BLaER1 treated with 17β-estradiol and CSF1 and Interleukin-3, amounts not matched to agents 10 nM and 100 nM (cell line): ENCODE measurements around the gene CABP7.
"Not testable (repeated sequence)": the region's sequence is repeated elsewhere in the genome, so short reads cannot be mapped to it uniquely, and the experiment has no call there.

Experiments used
- H3K27ac ChIP-seq, 11 experiments: shearing (Covaris generic); formaldehyde crosslinking; 2 replicates each; pipeline ENCODE4 v1.8.1; 2022
- H3K27me3 ChIP-seq, 11 experiments: shearing (Covaris generic); formaldehyde crosslinking; 2 replicates each; pipeline ENCODE4 v1.8.1; 2022
- H3K36me3 ChIP-seq, 11 experiments: shearing (Covaris generic); formaldehyde crosslinking; 2 replicates each; pipeline ENCODE4 v1.8.1; 2022
- H3K4me1 ChIP-seq, 10 experiments: shearing (Covaris generic); formaldehyde crosslinking; 2 replicates each; pipeline ENCODE4 v1.8.1; 2022
- H3K4me2 ChIP-seq, 11 experiments: shearing (Covaris generic); formaldehyde crosslinking; 2 replicates each; pipeline ENCODE4 v1.8.1; 2022
- H3K4me3 ChIP-seq, 10 experiments: shearing (Covaris generic); formaldehyde crosslinking; 2 replicates each; pipeline ENCODE4 v1.8.1; 2022
- H3K9ac ChIP-seq, 11 experiments: shearing (Covaris generic); formaldehyde crosslinking; 2 replicates each; pipeline ENCODE4 v1.8.1; 2022
- H3K9me3 ChIP-seq, 11 experiments: shearing (Covaris generic); formaldehyde crosslinking; replicated peaks in 1 of 11; 2 replicates each; pipeline ENCODE4 v1.8.1; 2022
- H4K20me1 ChIP-seq, 11 experiments: shearing (Covaris generic); formaldehyde crosslinking; 2 replicates each; pipeline ENCODE4 v1.8.1; 2022
- Cebpa-rat ChIP-seq, 11 experiments: shearing (Covaris generic); IDR thresholded peaks; 2 replicates each; pipeline ENCODE4 v1.8.1; 2022

Gene CABP7

GRCh38 chr22:29750029-29750428 lies 30.2 kb downstream of the CABP7 start:
- H3K27me3 ChIP-seq, result no peaks in the 10 kb centered on the region
- no peak for TF ChIP-seq Cebpa-rat (IDR thresholded peaks at IDR 0.05)
- H3K27ac ChIP-seq, result peak overlapping the region in 9 of 11 experiments; percentile 57 to 86 (median 73); a peak in 13 of 22 replicates
- H3K9ac ChIP-seq, result peak overlapping the region in 3 of 11 experiments; percentile 22 to 48 (median 39); a peak in 4 of 22 replicates
- peaks cover 14 to 73% (median 67%) of the 10 kb centered on the region in 10 experiments for H3K4me1 ChIP-seq
- peak overlapping the region in 7 of 11 experiments; percentile 10 to 64 (median 42); a peak in 11 of 22 replicates for H3K4me2 ChIP-seq
- H3K36me3 ChIP-seq, result peaks cover 26 to 69% (median 46%) of the 10 kb centered on the region in 11 experiments
- no peaks in the 10 kb centered on the region for H3K9me3 ChIP-seq
- H3K4me3 ChIP-seq, result no peak overlapping the region
- peaks cover 0 to 8% (median 0%) of the 10 kb centered on the region in 11 experiments; a peak in 3 of 22 replicates for H4K20me1 ChIP-seq

DNA sequence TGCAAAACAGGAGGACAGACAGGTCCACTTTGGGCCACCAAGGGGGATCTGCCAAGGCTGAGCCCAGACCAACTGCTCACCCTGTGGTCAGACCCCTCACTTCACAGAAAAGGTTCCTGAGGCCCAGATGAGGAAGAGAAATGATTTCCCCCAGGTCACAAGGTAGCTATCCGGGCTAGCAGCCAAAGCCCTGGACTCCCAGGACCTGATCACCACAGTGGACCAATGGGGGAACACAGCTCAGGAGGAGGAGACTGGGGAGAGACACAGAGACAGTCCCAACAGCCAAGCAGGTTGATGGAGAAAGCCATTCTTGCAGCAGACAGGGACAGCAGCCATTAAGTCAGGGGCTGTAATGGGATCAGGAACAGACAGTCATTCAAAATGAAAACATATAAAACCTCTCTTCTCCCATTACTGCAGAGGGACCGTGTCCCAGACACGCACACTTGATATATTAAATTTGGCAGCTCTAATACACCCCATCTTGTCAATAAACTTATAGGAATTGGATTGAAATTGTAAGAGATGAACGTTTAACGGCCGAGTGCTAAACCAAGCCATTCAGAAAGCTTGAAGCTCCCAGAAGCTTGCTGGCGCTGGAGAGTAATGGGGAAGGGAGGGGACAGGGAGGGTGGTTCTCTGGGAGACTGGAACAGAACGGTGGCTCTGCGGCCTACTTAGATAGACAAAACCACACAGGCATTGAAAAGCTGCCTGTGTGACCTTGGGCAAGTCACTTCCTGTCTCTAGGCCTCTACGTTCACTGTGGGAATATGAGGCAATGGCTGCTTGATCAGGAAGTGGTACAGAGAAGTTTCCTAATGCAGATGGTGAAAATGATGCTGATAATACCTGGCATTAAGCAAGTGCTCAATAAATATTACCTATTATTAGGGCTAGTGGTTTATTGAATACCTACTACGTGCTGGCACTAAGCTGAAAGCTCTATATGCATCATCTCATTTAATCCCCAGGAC lies 31.0 kb downstream of the CABP7 start:
- Histone ChIP-seq H4K20me1 (peaks cover 0 to 12% (median 0%) of the 10 kb centered on the region in 11 experiments; a peak in 3 of 22 replicates), H3K9me3 (no peaks in the 10 kb centered on the region), H3K27me3 (no peaks in the 10 kb centered on the region), H3K36me3 (peaks cover 26 to 61% (median 38%) of the 10 kb centered on the region in 11 experiments), H3K4me1 (peaks cover 20 to 80% (median 74%) of the 10 kb centered on the region in 10 experiments), H3K9ac (peak overlapping the region in 8 of 11 experiments; percentile 27 to 56 (median 45); a peak in 9 of 22 replicates), H3K4me3 (no peak overlapping the region), H3K4me2 (peak overlapping the region in 9 of 11 experiments; percentile 10 to 64 (median 41); a peak in 13 of 22 replicates), H3K27ac (peak overlapping the region in 9 of 11 experiments; percentile 57 to 86 (median 76); a peak in 18 of 22 replicates)
- peak in 9 of 11 experiments; percentile 42 to 80 (median 62); a peak in 12 of 22 replicates for TF ChIP-seq Cebpa-rat (IDR thresholded peaks at IDR 0.05)

- H4K20me1 ChIP-seq, result peaks cover 0 to 18% (median 0%) of the 10 kb centered on the region in 11 experiments; a peak in 3 of 22 replicates
- H3K9me3 ChIP-seq, result no peaks in the 10 kb centered on the region
- TF ChIP-seq Cebpa-rat (IDR thresholded peaks at IDR 0.05), result no peak
- H3K4me3 ChIP-seq, result no peak overlapping the region
- peaks cover 22 to 53% (median 30%) of the 10 kb centered on the region in 11 experiments for H3K36me3 ChIP-seq
- peaks cover 26 to 88% (median 82%) of the 10 kb centered on the region in 10 experiments for H3K4me1 ChIP-seq
- no peaks in the 10 kb centered on the region for H3K27me3 ChIP-seq
- peak overlapping the region in 9 of 11 experiments; percentile 57 to 86 (median 76); a peak in 18 of 22 replicates for H3K27ac ChIP-seq
- H3K4me2 ChIP-seq, result peak overlapping the region in 10 of 11 experiments; percentile 4 to 64 (median 34); a peak in 14 of 22 replicates
- peak overlapping the region in 8 of 11 experiments; percentile 24 to 56 (median 38); a peak in 11 of 22 replicates for H3K9ac ChIP-seq
These were observed 31.9 kb downstream of the CABP7 start for GRCh38 chr22:29751669-29752068.

GRCh38 chr22:29753808-29754657 lies 34.2 kb downstream of the CABP7 start:
- Histone ChIP-seq H3K4me3 (no peak overlapping the region), H3K36me3 (peaks cover 6 to 29% (median 11%) of the 10 kb centered on the region in 11 experiments; a peak in 17 of 22 replicates), H4K20me1 (peaks cover 0 to 37% (median 0%) of the 10 kb centered on the region in 11 experiments; a peak in 2 of 22 replicates), H3K9ac (peak overlapping the region in 8 of 11 experiments; percentile 13 to 69 (median 60); a peak in 9 of 22 replicates), H3K27ac (peak overlapping the region in 9 of 11 experiments; percentile 17 to 86 (median 76); a peak in 17 of 22 replicates), H3K27me3 (no peaks in the 10 kb centered on the region), H3K4me2 (peak overlapping the region; percentile 7 to 76 (median 54); a peak in 17 of 22 replicates), H3K4me1 (peaks cover 38 to 99% (median 96%) of the 10 kb centered on the region in 10 experiments), H3K9me3 (no peaks in the 10 kb centered on the region)
- TF ChIP-seq Cebpa-rat (IDR thresholded peaks at IDR 0.05), result no peak

DNA sequence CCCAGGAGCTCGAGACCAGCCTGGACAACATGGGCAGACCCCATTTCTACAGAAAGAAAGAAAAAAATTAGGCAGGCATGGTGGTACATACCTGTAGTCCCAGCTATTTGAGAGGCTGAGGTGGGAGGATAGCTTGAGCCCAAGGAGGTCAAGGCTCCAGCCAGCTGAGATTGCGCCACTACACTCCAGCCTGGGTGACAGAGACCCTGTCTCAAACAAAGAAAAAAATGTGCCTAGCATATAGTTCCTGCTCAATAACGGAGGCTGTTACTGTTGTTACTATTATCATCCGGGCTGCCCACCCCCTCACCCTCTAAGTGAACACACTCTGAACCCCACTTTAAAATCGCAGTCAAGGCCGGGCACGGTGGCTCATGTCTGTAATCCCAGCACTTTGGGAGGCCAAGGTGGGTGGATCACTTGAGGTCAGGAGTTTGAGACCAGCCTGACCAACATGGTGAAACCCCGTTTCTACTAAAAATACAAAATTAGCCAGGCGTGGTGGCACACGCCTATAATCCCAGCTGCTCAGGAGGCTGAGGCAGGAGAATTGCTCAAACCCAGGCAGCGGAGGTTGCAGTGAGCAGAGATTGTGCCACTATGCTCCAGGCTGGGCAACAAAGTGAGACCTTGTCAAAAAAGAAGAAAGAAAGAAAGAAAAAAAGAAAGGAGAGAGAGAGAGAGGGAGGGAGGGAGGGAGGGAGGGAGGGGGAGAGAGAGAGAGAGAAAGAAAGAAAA lies 35.0 kb downstream of the CABP7 start:
- H3K9me3 ChIP-seq, result not testable (repeated sequence)
- peak overlapping the region in 9 of 11 experiments; percentile 17 to 86 (median 80); a peak in 17 of 22 replicates for H3K27ac ChIP-seq
- peak overlapping the region; percentile 7 to 88 (median 57); a peak in 17 of 22 replicates for H3K4me2 ChIP-seq

GRCh38 chr22:29755889-29756288 lies 36.1 kb downstream of the CABP7 start:
- H3K4me3 ChIP-seq, result no peak overlapping the region
- no peaks in the 10 kb centered on the region for H3K27me3 ChIP-seq
- H4K20me1 ChIP-seq, result peaks cover 0 to 37% (median 0%) of the 10 kb centered on the region in 11 experiments; a peak in 2 of 22 replicates
- peak overlapping the region in 7 of 11 experiments; percentile 36 to 73 (median 63); a peak in 11 of 22 replicates for H3K9ac ChIP-seq
- H3K36me3 ChIP-seq, result peaks cover 0 to 15% (median 0%) of the 10 kb centered on the region in 11 experiments; a peak in 6 of 22 replicates
- no peaks in the 10 kb centered on the region for H3K9me3 ChIP-seq
- H3K4me1 ChIP-seq, result peaks cover 46 to 99% (median 95%) of the 10 kb centered on the region in 10 experiments
- no peak for TF ChIP-seq Cebpa-rat (IDR thresholded peaks at IDR 0.05)
- H3K4me2 ChIP-seq, result peak overlapping the region in 10 of 11 experiments; percentile 6 to 88 (median 81); a peak in 17 of 22 replicates
- H3K27ac ChIP-seq, result peak overlapping the region in 8 of 11 experiments; percentile 55 to 86 (median 82); a peak in 16 of 22 replicates

More for the DNA sequence above, 35.0 kb downstream of the CABP7 start:
- H3K4me3 ChIP-seq, H3K27me3 ChIP-seq: not testable (repeated sequence)
- peak in 4 of 11 experiments; percentile 14 to 79 (median 68); a peak in 6 of 22 replicates for TF ChIP-seq Cebpa-rat (IDR thresholded peaks at IDR 0.05)
- Histone ChIP-seq H3K9ac (peak overlapping the region in 8 of 11 experiments; percentile 13 to 69 (median 60); a peak in 9 of 22 replicates), H4K20me1 (peaks cover 0 to 43% (median 0%) of the 10 kb centered on the region in 11 experiments; a peak in 2 of 22 replicates), H3K4me1 (peaks cover 46 to 99% (median 96%) of the 10 kb centered on the region in 10 experiments), H3K36me3 (peaks cover 6 to 24% (median 9%) of the 10 kb centered on the region in 11 experiments; a peak in 17 of 22 replicates)

DNA sequence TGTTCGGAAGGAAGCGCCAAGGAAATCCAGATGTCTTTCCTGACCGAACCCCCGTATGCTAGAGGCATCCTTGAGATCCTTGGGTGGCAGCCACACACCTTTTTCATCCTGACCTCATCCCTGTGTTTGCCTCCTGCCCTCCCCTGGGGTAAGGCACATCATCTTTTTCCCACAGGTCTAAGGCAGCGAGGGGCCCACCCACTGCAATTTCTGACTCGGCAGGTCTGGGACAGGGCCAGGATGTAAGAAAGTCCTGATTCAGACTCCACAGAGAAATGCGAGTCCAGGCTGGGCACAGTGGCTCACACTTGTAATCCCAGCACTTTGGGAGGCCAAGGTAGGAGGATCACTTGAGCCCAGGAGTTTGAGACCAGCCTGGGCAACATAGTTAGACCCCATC lies 36.5 kb downstream of the CABP7 start:
- Histone ChIP-seq H3K4me2 (peak overlapping the region in 9 of 11 experiments; percentile 25 to 88 (median 81); a peak in 13 of 22 replicates), H3K36me3 (peaks cover 0 to 15% (median 0%) of the 10 kb centered on the region in 11 experiments; a peak in 5 of 22 replicates), H3K4me1 (peaks cover 41 to 99% (median 91%) of the 10 kb centered on the region in 10 experiments), H3K4me3 (no peak overlapping the region), H4K20me1 (peaks cover 0 to 36% (median 0%) of the 10 kb centered on the region in 11 experiments; a peak in 2 of 22 replicates), H3K9ac (peak overlapping the region in 5 of 11 experiments; percentile 48 to 73 (median 64); a peak in 6 of 22 replicates), H3K27ac (peak overlapping the region in 7 of 11 experiments; percentile 68 to 86 (median 84); a peak in 14 of 22 replicates), H3K9me3 (no peaks in the 10 kb centered on the region), H3K27me3 (no peaks in the 10 kb centered on the region)
- no peak for TF ChIP-seq Cebpa-rat (IDR thresholded peaks at IDR 0.05)
